Bone marrow (tissue), 2 donors: ENCODE data around the gene SMCO2.
A peak's percentile ranks its signal among the peaks of the same experiment; 100 is the strongest.
"Not testable (repeated sequence)": the region's sequence is repeated elsewhere in the genome, so short reads cannot be mapped to it uniquely, and the experiment has no call there.

ENCODE experiments used
- DNase-seq, 2 donors: peaks; one replicate each; lab custom pipeline; 2025; lab: John Stamatoyannopoulos, UW

The SMCO2 gene

GRCh38 chr12:27527512-27527911 lies 81.0 kb downstream of the SMCO2 start:
- no peak for DNase-seq

GRCh38 chr12:27528788-27529187 lies 82.3 kb downstream of the SMCO2 start:
- no peak for DNase-seq

GRCh38 chr12:27530157-27530922 lies 83.8 kb downstream of the SMCO2 start:
- DNase-seq, result no peak

GRCh38 chr12:27531896-27532295 lies 85.4 kb downstream of the SMCO2 start:
- no peak for DNase-seq

- DNase-seq, result peak in 1 of 2 donors; percentile 48
Measured at GRCh38 chr12:27534060-27534764, 87.7 kb downstream of the SMCO2 start.

- DNase-seq, result no peak
Measured at GRCh38 chr12:27534765-27535161, 88.2 kb downstream of the SMCO2 start.

GRCh38 chr12:27535318-27535717 lies 88.8 kb downstream of the SMCO2 start:
- DNase-seq, result no peak

GRCh38 chr12:27537855-27538675 lies 91.5 kb downstream of the SMCO2 start:
- DNase-seq, result no peak

GRCh38 chr12:27539191-27539631 lies 92.7 kb downstream of the SMCO2 start:
- no peak for DNase-seq

- no peak for DNase-seq
Measured at GRCh38 chr12:27541031-27541719, 94.6 kb downstream of the SMCO2 start.

- no peak for DNase-seq
Measured at GRCh38 chr12:27542628-27543027, 96.1 kb downstream of the SMCO2 start.

GRCh38 chr12:27544858-27545257 lies 98.3 kb downstream of the SMCO2 start:
- DNase-seq, result not testable (repeated sequence)

- no peak for DNase-seq
Measured at GRCh38 chr12:27545665-27546064, 99.1 kb downstream of the SMCO2 start.

- no peak for DNase-seq
Measured at GRCh38 chr12:27547592-27547991, 101.1 kb downstream of the SMCO2 start.

GRCh38 chr12:27548301-27549199 lies 102.0 kb downstream of the SMCO2 start:
- no peak for DNase-seq

GRCh38 chr12:27549236-27549800 lies 102.8 kb downstream of the SMCO2 start:
- DNase-seq, result peak in 1 of 2 donors; percentile 60

- peak; percentile 33 to 39 for DNase-seq
Measured at GRCh38 chr12:27549801-27550652, 103.5 kb downstream of the SMCO2 start.

GRCh38 chr12:27550653-27550975 lies 104.1 kb downstream of the SMCO2 start:
- no peak for DNase-seq

GRCh38 chr12:27551172-27551840 lies 104.8 kb downstream of the SMCO2 start:
- DNase-seq, result no peak
